ENCODE measurements around the gene RAPGEF4.

The RAPGEF4 gene

DNA sequence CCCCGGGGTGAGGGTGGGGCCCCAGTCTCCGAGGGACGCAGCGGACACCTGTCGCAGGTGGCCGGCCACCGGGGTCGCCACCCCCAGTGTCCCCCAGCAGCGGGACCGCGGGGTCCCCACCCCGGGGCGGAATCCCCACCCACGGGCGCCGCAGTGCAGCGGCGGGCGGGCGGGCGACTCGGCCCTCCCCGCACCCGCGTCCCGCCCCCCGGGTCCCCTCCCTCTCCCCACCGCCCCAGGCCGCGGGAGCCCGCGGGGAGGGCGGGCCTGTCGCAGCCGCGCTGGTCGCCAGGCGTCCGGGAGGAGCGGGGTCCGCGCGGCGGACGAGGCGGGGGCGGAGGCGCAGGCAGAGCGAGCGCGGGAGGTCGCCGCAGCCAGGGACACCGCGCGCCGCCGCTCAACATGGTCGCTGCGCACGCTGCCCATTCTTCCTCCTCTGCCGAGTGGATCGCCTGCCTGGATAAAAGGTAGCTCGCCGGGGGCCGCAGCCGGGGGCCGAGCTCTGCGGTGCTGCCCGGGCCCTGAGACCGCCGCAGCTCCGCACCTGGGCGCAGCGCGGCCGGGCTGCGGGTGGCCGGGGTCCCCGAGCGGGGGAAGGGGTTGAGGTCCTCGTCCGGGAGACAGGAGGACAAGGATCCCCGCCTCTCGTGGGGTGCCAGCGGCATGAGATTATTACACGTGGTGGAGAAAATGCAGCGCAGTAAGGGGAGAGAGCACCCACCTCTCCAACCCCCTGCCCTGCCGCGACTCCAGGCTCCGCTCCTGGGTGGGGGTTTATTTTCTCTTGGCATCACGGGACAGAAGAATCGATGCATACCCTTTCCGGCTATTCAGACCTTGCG, at the start of gene RAPGEF4:
TSS of gene RAPGEF4 (plus strand) at position 264 of the 842 bp plus-strand sequence. CDS start at position 403, 139 bp downstream.
- peak; percentile 50 for DNase-seq

DNA sequence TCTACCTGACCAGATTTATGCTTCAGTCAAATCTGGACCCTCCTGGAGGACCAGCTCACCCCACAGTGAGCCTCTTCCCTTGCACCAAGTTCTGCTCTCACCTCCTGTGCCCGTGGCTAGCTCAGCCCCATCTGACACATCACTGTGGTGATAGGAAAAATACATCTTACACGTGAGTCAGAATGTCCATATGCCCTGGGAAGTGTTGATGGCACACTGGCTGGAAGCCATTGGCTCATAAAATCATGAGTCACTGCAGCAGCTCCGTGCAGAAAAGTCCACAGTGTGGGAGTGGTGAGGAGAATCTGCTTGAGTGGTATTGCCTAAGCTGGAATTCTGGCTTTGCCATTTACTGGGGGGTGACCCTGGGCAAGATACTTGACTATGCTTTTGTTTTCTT, 42.6 kb upstream of the RAPGEF4 start:
- no peak for DNase-seq

DNA sequence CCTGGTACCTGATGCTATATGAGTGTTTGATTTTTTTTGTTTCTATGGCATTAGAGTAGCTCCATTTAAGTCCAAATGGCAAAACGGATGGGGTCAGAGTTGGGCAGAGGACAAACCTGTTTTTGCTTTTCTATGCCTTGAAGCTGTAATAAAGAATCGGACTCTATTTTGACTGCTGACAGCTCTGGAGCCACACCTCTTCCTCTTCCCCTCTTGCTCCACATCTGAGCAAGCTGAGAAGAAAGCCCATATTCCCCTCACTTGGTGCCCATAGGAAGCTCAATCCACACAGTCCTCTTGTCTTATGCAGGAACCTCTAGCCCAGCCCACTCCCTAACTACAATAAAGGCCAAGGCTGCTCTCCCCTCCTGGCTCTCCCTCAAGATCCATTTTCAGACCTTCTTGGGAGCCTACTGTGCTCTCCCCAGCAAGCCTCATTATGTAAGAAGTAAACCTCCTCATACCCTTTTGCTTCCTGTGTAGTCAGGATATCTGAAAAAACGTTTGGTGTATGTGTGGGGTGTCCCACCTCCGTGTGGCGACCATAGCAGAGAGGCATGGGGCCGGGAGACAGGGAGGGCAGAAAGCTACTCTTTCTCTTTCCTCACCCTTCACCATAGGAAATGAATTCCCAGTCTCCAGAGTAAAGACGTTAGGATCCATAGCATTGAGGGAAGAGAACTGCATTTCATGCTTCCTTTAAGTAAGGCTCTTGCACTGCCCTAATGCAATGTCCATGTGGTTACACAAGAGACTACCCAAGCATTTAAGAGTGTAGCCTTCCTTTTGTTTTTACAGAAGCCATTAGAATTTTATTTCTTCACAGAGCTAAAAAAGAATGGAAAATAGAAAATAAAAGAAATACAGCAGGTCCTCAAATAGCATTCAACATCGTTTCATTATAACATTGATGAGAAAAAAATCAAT, 41.9 kb upstream of the RAPGEF4 start:
- no peak for DNase-seq

DNA sequence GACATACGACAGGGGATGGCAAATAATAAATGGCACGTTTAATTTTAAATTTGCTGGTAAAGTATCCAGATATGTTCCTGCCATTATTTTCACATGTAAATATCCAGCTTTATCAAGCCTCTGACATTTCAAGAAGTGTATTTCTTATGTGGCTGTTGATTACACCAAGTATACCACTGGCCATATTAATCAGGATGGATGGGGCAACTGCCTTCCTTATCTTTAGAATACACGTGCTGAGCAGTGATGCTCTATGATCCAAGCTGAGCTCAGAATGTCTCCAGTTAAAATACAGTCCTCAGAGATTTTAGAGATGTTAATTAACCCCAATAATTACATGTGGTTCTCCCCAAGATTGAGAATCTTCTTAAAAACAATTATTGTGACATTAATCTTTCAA, 38.3 kb upstream of the RAPGEF4 start:
- no peak for DNase-seq

DNA sequence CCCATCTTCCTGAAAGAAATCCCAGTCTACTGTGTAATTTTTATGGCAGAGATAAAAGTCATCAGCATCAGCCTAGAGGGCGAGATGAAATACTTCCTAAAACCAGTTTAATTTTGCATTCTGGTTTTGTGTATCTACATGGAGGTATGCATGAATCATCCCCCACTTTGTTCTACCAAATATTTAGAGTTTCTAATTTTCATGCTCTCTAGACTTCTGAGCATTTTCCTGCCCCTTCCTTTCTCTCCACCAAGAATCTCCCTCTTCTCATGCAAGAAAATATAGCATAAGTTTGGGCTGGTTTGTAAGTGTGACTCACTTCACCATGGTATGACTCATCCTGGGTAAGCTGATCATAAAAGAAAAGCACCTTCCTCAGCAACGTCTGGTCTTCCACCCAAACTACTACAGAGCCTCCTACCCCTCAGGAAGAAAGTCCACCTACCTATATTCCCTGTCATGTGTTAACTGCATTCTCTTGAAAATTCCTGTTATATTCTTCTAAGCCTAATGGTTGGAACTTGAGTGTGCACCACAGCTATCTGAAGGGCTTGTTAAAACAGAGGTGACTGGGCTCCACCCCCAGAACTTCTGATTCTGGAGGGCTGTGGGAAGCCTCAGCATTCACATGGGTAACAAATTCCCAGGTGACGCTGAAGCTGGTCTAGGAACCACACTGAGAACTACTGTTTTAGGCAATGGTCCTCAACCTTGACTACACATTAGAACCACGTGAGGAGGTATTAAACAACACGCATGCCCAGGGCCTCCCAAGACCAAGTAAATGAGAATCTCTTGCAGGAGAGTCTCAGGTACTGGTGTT, 37.4 kb upstream of the RAPGEF4 start:
- no peak for DNase-seq

DNA sequence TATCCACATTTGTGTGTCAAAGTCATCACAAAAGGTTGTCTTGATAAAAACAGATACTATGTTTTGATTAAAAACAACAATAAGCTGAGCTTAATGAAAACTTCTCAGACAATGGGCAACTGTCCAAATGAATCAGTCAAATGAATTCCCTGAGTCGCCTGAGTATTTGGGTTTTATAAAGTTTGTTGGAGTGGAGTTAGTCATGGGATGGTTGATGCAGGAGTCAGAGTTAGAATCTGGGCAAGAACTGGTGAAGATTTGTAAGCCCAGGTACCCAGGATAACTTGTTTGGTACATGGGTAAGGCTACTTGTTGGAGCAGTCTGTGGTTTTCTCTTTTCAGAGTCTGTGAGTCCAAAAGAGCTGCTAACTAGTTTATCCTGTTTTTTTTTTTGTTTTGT, 34.4 kb upstream of the RAPGEF4 start:
- DNase-seq: no peak

DNA sequence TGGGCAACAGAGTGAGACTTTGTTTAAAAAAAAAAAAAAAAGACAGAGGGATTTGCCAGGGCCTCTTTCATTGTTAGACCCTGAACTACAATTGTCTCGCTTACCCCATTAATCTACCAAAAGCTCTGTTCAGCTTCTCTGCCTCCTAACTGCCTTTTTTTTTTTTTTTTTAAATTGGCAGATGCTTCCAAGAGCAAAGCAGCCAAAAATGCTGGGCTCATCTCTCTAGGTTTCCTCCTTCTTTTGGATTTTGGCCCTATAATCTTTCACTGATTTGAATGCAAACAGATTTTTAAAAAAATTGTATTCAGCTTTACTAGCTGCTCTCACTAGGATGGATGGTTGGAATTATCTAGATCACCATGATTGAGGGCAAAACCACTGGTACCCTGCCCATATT, 33.2 kb upstream of the RAPGEF4 start:
- no peak for DNase-seq

DNA sequence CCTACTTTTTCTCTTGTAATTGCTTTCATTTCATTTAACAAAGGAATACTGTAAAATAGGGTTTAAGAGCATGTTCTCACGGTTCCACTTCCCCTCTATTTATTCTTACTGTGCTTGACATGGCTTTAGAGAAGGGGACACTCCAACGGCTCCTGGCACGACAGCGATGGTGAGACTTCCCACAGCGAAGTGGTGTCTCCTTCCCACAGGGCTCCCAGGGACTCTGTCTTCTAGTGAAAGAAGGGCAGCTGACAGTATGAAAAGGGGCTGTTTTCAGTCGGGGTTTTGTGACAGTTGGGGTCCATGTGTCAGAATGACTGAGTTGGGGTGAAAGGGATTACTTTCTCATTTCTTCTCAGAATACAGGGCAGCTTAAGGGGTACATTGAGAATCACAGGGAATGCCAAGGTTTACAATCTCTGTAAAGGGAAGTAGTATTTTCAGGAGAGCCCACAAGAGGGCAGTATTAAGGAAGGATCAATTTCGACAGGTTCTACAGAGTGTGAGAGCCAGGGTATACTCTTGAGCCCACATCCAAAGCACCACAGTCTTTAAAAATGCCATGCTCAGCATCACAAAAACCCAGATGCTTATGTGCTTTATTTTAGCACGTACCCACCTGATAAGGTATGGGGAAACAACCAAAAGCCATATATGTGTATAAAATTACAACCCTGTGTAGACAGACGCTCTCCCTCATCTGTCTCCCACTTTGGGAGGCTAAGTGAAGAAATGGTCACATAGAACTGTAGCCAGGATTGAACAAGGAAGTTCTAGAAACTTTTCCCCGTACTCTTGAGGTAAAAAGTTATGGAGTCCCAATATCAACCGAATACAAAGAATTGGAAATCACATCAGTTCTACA, 31.3 kb upstream of the RAPGEF4 start:
- no peak for DNase-seq

DNA sequence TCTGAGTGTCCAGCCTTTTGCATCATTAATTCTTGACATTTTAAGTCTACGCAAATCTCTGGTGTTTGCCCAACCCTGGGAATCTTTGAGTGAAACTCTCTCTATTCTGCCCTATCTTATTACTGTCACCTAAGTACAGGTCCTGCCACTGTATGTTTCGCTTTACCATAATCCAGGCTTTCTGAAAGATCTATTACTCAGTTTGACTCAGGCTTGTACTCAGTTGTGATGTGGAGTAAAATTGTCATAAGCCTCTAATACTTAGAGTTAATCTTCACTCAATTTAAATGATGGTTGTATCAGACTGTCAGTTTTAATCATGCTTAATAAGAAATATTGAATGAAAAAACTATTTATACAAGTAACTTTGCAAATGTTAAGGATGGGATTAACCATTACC, 30.3 kb upstream of the RAPGEF4 start:
- no peak for DNase-seq

DNA sequence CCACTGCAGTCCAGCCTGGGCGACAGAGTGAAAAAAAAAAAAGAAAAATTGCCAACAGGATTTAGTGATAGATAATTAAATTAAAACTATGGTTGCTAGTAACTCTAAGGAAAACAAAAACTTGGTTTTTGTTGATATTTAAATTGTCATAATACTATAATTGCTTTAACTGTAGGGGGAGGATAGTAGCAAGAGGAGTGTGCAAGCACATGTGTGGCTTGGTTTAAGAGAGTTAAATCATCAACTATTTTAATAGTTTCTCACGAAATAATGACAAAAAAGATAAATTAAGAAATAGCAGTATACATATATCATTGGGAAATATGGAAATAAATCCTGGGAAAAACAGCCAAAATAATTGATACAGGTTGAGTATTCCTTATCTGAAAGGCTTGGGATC, 27.4 kb upstream of the RAPGEF4 start:
- DNase-seq: no peak

DNA sequence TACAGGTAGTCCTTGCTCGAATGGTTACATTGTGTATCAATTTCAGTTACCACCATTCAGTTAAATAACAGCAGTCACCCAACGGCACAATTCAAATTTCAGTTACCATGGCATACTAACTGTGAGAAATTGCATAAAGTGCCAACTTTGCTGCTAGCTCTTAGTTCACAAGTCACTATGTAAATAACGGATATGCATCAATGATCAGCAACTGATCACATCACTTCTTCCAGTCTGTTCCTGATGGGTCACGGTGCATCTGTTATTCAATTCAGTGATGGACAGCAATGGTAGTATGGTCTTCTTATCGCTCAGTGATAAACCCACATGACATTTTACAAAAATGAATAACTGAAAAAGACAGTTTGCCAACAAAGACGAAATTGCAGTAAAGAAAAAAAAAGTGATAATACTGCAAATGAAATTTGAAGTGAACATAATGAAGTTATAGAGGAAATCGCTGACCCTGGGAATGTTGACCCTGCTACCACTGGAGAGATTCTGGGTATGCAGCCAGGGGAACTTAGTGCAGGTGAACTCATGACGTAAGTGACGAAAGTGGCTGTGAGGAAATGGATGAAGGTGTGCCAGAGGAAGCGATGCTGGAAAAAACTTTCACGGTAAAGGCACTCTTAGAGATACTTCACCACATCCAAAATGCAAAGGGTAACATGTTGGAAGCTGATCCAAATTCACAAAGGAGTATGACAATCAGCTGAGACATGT, 25.9 kb upstream of the RAPGEF4 start:
- DNase-seq: no peak

DNA sequence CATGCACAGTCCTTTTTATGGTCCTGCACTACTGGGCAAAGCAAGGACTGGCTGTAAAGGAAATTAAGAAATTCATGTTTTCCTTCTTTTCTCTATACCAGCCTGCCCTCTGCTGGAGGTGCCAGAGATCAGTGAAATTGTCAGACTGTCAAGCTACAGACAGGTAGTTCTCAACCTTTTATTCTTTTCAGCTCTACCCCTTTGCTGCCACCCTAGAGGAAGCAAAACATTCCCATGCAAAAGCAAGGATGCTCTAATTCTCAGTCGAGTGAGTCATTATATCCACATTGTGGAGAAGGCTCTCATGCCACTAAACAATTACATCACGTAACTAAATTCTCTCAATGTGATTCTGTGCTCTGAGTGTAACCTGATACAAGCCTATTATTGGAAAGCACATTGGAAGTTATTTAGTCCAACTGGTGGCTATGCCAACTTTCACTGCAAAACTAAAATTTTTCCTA, 25.0 kb upstream of the RAPGEF4 start:
- DNase-seq: peak; percentile 70

DNA sequence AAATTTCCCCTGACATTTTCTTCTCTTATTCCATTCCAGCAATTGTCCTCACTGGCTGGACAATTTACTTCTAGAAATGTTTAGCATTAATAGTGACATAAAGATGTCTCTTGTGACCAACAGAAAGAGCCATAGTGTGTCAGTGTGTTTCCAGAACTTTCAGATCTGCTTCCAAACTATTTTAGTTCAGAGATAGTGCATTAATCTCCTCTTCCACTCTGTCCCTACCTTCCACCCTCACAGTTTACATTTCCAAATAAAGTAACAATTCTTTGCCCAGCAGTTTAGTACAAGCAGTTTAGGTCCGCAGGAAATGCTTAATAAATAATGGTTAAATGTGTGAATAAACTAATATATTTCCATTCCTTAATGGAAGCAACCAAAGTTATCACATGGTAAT, 24.5 kb upstream of the RAPGEF4 start:
- no peak for DNase-seq

DNA sequence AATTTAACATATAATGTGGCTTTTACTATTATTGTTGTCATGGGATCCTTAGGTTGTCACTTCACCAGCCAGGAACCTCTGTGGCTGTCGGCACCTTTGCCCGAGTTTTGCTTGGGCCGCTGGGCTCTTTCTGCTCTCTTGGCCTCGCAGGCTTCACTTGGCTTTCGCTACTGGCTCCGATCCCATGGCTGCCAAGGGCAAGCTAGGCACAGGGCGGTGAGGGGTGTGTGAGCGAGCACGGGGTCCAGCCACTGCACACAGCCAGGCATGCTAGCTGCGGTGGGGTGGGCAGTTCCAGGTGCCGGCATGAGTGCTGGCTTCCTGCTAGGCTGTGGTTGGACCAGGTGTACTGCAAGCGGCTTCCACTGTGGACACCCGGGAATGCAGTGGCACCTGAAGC, 23.4 kb upstream of the RAPGEF4 start:
- no peak for DNase-seq

DNA sequence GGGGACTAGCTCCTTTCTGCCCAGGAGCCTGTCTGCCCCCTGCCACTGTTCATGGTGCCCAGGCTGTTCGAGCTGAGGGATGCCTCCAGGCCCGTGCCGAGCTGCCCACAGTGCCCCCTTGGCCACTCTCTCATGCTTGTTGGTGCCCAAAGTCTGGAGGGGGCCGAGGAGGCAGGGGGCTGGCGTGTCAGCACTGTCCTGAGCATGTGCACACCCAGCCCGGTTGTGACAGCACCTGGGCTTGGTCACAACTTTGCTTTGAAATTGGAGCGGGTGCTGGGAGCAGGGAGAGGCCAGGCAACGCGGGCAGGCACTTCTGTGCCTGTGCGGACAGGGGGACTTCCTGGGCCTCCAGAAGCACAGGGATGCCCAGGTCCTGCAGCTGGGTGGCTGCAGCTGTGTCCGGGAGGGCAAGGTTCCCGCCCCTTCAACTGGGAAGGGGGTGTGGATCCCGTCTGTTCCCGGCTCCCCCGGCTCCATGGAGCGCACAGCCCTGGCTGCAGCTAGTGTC, 22.2 kb upstream of the RAPGEF4 start:
- DNase-seq: no peak

DNA sequence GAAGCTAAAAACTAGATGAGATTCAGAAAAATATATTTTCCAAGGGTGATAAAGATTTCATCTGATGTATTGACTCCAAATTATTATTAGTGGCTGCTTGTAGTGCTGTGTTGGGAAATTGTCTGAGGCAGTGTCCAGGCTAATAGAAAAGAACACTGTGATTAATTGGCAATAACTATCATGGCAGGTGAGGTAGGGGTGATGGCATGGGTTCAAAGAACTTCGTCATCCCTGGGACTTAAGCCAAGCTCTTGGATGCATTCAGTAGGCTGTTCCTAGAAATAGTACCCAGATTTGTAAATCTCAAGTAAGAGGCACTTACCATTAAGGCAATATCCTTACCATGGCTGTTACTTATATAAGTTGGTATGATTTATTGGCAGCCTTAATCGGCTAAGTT, 13.2 kb upstream of the RAPGEF4 start:
- no peak for DNase-seq

DNA sequence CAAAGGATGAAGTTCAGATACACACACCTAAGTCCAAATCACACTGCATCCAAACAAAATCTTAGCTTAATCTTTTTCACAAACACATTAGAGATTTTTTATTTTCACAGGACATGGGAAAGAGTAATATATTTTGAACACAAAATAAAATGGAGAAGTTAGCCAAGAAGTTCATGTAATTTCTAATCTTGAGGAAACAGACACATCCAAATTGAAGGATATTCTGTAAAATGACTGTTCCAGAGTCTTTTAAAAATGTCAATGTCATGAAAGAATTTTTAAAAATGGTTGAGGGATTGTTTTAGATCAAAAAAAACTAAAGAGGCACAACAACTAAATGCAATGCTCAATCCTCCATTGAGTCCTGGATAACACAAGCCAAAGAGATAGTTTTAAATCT, 12.4 kb upstream of the RAPGEF4 start:
- DNase-seq: no peak

DNA sequence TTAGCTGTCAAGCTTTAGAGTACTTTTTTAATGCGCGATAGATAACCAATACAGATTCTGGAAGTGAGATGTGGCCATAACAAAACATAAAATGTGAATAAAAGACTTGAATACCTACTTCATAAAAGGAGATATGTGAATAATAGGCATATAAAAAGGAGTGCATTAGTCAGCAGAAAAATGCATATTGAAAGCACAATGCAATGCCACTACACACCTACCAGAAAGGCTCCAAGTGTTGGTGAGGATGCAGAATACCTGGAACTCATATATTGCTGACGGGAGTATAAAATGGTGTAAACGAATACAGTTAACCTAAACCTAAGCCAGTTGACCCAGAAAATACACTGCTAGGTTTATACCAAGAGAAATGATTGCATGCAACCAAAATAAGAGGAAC, 10.9 kb upstream of the RAPGEF4 start:
- DNase-seq: no peak

DNA sequence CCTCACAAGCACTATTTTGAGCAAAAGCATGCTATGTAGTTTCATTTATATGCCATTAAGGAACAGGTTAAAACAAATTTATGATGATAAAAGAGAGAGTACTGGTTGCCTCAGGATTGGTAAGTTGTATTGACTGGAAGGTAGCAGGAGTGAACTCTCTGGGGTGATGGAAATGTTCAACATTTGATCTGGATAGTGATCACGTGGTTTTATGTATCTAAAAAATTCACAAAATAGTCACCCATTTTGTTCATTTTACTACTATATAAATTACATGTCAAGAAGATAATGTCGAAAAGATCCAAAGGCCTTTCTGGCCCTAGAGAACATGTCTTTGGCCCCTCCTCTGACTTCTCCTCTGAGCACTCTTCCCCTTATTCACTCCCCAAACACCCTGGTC, 10.4 kb upstream of the RAPGEF4 start:
- DNase-seq: no peak

DNA sequence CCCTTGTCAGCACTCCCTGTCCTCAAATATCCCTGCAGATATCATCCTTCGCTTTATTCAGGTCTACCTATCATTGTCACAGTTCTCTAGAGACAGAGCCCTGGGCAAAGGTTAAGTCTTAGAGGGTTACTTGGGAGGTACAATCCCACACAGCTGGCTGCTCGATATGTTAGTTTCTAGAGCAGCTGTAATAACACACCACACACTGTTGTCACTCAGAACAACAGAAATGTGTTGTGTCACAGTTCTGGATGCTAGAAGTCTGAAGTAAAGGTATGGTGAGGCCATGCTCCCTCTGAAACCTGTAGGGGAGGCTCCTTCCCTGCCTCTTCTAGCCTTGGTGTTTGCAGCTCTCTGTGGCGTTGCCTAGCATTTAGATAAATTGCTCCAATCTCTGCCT, 9.9 kb upstream of the RAPGEF4 start:
- DNase-seq: no peak

DNA sequence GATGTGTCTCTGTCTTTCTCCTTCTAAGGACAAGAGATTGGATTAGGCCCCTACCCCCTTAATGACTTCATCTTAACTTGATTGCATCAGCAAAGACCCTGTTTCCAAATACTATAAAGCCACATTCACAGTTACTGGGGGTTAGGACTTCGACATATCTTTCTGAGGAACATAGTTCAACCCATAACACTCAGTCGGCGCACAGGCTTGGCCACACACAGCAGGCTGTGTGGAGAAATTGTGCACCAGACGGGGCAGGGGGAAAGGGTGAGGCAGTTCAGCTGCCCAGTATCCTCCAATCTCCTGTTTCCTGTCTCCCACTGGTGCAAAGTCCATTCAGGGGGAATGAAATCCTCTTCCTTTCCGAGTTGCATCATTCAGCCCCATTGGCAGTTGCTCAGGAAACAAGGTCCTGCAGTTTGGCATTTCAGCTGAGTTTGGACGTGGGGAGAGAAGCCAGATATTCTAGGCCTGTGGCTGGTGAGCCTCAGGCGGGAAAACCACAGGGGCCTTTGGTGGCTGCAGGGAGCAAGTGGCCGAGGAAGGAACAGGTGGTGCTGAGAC, 9.4 kb upstream of the RAPGEF4 start:
- DNase-seq: no peak

Data from NCI-H510A (cell line).